Measurements from ENCODE around the gene NOXO1. TPM values are rescaled to one million over a fixed set of nuclear protein-coding genes. Genes with fewer than 3 reads are reported as not detected.

NOXO1 gene
- total and polyA plus RNA-seq, 9 of the 15 experiments (the other 6 are each of a cell fraction or from before 2014, with no cell fraction given), result not detected

GRCh38 chr16:2022723-2023091 is 41.4 kb upstream of the NOXO1 start (continued):
- TF ChIP-seq, protein P1, sequence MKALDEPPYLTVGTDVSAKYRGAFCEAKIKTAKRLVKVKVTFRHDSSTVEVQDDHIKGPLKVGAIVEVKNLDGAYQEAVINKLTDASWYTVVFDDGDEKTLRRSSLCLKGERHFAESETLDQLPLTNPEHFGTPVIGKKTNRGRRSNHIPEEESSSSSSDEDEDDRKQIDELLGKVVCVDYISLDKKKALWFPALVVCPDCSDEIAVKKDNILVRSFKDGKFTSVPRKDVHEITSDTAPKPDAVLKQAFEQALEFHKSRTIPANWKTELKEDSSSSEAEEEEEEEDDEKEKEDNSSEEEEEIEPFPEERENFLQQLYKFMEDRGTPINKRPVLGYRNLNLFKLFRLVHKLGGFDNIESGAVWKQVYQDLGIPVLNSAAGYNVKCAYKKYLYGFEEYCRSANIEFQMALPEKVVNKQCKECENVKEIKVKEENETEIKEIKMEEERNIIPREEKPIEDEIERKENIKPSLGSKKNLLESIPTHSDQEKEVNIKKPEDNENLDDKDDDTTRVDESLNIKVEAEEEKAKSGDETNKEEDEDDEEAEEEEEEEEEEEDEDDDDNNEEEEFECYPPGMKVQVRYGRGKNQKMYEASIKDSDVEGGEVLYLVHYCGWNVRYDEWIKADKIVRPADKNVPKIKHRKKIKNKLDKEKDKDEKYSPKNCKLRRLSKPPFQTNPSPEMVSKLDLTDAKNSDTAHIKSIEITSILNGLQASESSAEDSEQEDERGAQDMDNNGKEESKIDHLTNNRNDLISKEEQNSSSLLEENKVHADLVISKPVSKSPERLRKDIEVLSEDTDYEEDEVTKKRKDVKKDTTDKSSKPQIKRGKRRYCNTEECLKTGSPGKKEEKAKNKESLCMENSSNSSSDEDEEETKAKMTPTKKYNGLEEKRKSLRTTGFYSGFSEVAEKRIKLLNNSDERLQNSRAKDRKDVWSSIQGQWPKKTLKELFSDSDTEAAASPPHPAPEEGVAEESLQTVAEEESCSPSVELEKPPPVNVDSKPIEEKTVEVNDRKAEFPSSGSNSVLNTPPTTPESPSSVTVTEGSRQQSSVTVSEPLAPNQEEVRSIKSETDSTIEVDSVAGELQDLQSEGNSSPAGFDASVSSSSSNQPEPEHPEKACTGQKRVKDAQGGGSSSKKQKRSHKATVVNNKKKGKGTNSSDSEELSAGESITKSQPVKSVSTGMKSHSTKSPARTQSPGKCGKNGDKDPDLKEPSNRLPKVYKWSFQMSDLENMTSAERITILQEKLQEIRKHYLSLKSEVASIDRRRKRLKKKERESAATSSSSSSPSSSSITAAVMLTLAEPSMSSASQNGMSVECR (CRISPR knock-in tag; IDR thresholded peaks at IDR 0.05), result 0 out of 2 replicates have a peak, but pooled peaks have one; percentile 1
- no peak for TF ChIP-seq ZNF57 (CRISPR knock-in tag; IDR thresholded peaks at IDR 0.05)
- TF ChIP-seq NRF1 (conservative IDR thresholded peaks at IDR 0.05 in 1 of 2, IDR thresholded peaks at IDR 0.05 in 1 of 2), result peak; percentile 80 to 82

DNA sequence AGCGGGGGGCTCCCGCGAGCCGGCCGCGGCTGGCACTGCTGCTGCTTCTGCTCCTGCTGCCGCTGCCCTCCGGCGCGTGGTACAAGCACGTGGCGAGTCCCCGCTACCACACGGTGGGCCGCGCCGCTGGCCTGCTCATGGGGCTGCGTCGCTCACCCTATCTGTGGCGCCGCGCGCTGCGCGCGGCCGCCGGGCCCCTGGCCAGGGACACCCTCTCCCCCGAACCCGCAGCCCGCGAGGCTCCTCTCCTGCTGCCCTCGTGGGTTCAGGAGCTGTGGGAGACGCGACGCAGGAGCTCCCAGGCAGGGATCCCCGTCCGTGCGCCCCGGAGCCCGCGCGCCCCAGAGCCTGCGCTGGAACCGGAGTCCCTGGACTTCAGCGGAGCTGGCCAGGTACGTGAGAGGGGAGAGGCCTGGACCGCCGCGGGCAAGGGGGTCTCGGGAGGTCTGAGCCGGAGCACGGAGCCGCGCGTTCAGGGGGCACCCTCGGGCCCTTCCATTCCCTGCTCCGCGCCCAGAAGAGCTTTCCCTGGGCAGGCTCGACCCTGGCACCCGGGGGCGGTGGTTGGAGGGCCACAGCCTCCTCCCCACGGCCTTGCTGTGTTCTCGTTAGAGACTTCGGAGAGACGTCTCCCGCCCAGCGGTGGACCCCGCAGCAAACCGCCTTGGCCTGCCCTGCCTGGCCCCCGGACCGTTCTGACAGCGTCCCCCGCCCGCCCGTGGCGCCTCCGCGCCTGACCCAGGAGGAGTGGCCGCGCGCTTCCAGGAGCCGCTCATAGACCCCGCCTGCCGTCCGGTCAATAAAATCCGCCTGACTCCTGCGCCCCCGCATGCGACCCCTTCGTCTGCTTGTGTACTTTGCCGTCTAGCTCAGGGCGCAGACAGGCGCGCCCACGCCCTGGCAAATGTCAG is 38.9 kb upstream of the NOXO1 start:
- Histone ChIP-seq H3K36me3 (ENCODE audit: control insufficient read depth, insufficient read depth, low read length) (no peaks in the 10 kb centered on the region), H3K4me1 (replicated peaks in 1 of 2; ENCODE audit: control insufficient read depth in 2 of 2, insufficient read depth in 2 of 2, low read length in 2 of 2) (peaks cover 16 to 64% of the 10 kb centered on the region in 2 experiments; a peak in 4 of 5 replicates), H3K27ac (ENCODE audit: extremely low read depth, low read depth, low read length) (no peak overlapping the region), H4K20me1 (replicated peaks; ENCODE audit: control insufficient read depth, insufficient read depth, low read length) (no peaks in the 10 kb centered on the region), H2AFZ (ENCODE audit: low read depth, low read length) (peak overlapping the region; percentile 62; the same call in 1 of the 2 replicates), H3K27me3 (ENCODE audit: control insufficient read depth in 2 of 2, insufficient read depth in 2 of 2, low read length in 2 of 2) (no peaks in the 10 kb centered on the region), H3K9me3 (replicated peaks; ENCODE audit: control insufficient read depth, insufficient read depth, low read depth, low read length) (no peaks in the 10 kb centered on the region), H3K9ac (ENCODE audit: insufficient read depth in 1 of 2, low read depth in 2 of 2, low read length in 2 of 2) (peak overlapping the region in 1 of 2 experiments; percentile 77; a peak in 2 of 4 replicates), H3K4me2 (ENCODE audit: insufficient read depth, low read length) (no peak overlapping the region), H3K79me2 (ENCODE audit: control insufficient read depth, insufficient read depth, low read length) (no peaks in the 10 kb centered on the region), H3K4me3 (peak overlapping the region; percentile 11), H3K9me1 (ENCODE audit: control insufficient read depth, insufficient read depth, low read length) (no peaks in the 10 kb centered on the region)
- DNase-seq (ENCODE audit: extremely low read depth in 1 of 4, low spot score in 3 of 4) (peak; percentile 32 to 54 (median 48)), ATAC-seq (0 out of 3 replicates have a peak, but pooled peaks have one; percentile 7), FAIRE-seq (no peak)
- 36% methylated on average over 53 of the region's 96 CpGs for WGBS (ENCODE audit: insufficient coverage, low coverage, missing lambda C conversion rate)
- no TSS peak for BruUV-seq (replicated peaks)
- in situ Hi-C loops (cut with MboI) (loop anchor here (5.0 kb wide), 1 partner anchor 122 kb away; no protein-coding TSS in a partner anchor), intact Hi-C loops (cut with micrococcal nuclease) (loop anchor here (5.0 kb wide), 1 partner anchor 247 kb away; the partner anchor contains the start of gene RNPS1)
- CTCF ChIA-PET (ENCODE audit: low intra/inter-chr PET ratio), result no interaction called here
- POLR2A ChIA-PET, result interaction anchor here (0.6 to 1.0 kb wide), 5 partner anchors 17 to 134 kb away, joined by 3 to 4 read pairs (median 3); partner anchors contain the start of gene RPS2
- no peak for TF ChIP-seq ZNF316 (IDR thresholded peaks at IDR 0.05)
- TF ChIP-seq, protein P2, sequence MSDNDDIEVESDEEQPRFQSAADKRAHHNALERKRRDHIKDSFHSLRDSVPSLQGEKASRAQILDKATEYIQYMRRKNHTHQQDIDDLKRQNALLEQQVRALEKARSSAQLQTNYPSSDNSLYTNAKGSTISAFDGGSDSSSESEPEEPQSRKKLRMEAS (CRISPR knock-in tag; IDR thresholded peaks at IDR 0.05), result 0 out of 2 replicates have a peak, but pooled peaks have one; percentile 54
- peak; percentile 12; the same call in 1 of the 2 replicates for TF ChIP-seq MYC (IDR thresholded peaks at IDR 0.05; ENCODE audit: low read depth, low read length)
- no peak for TF ChIP-seq MYC (CRISPR knock-in tag; IDR thresholded peaks at IDR 0.05; ENCODE audit: borderline replicate concordance, low read depth)
- TF ChIP-seq, protein P3, sequence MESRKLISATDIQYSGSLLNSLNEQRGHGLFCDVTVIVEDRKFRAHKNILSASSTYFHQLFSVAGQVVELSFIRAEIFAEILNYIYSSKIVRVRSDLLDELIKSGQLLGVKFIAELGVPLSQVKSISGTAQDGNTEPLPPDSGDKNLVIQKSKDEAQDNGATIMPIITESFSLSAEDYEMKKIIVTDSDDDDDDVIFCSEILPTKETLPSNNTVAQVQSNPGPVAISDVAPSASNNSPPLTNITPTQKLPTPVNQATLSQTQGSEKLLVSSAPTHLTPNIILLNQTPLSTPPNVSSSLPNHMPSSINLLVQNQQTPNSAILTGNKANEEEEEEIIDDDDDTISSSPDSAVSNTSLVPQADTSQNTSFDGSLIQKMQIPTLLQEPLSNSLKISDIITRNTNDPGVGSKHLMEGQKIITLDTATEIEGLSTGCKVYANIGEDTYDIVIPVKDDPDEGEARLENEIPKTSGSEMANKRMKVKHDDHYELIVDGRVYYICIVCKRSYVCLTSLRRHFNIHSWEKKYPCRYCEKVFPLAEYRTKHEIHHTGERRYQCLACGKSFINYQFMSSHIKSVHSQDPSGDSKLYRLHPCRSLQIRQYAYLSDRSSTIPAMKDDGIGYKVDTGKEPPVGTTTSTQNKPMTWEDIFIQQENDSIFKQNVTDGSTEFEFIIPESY (CRISPR knock-in tag; IDR thresholded peaks at IDR 0.05), result peak; percentile 99
- TF ChIP-seq POLR2AphosphoS2 (IDR thresholded peaks at IDR 0.05; ENCODE audit: low read length), result no peak
- peak; percentile 58 for TF ChIP-seq PCBP1 (IDR thresholded peaks at IDR 0.05; ENCODE audit: low read depth, low read length, poor library complexity, severe bottlenecking)
- TF ChIP-seq ZFX (CRISPR knock-in tag; IDR thresholded peaks at IDR 0.05), result peak; percentile 28; the same call in 1 of the 2 replicates
- TF ChIP-seq HNRNPL (IDR thresholded peaks at IDR 0.05; ENCODE audit: low read depth, low read length), result 0 out of 2 replicates have a peak, but pooled peaks have one; percentile 56

All from K562 (cell line).